ENCODE measurements around the gene ZNF845.

DNA sequence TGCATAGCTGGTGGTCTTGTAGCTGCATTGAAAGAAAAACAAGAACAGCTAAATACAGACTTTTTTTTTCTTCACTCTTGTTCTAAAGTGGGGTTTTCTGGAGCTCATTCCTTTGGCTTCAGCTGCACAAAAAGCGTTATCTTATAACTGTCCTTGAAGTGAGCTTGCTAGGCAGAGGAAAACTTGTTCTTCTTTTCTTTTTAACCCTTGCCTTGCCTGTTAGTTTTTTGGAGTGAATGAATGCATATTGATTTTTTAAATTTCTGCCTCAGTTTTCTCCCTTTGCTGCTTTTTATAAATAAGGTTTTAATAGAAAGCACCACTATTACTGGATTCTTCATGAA lies 62.9 kb downstream of the ZNF845 start:
- TF ChIP-seq POLR2A (IDR thresholded peaks at IDR 0.05; ENCODE audit: low read length) (no peak), GATA1 (IDR thresholded peaks at IDR 0.05; ENCODE audit: low read depth, low read length) (no peak)

Measured in erythroblast (primary cell).